ENCODE results near the gene FIGN.

DNA sequence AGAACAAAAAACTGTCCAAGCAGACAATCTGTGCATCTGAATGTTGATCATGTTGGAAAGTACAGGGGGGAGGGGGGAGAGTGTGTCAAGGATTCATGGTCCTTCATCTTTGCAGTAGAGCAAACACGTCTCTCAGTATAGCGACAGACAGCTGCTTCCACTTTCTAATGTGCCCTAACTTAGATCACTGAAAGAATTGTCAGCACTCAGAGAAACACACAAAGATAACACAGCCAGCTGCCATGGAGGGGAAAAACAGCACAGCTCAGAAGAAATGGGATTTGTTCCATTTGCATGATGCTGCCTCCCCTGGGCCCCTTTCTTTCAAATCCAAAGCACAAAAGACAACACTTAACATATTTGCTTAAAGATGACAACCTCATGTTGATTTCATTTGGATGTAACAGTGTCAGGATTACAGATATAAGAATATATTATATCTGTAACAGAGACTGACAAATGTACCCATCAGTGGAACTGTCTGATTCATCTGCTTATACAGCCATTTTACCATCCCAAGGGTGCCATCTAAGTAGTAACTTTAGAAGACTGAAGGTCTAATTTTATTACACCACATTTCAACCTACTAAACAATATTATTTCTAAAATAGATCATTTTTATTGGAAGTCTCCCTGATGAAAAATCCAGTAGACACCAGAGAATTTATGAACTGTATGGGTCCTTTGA is 17.7 kb downstream of the FIGN start:
- TF ChIP-seq, protein P1, sequence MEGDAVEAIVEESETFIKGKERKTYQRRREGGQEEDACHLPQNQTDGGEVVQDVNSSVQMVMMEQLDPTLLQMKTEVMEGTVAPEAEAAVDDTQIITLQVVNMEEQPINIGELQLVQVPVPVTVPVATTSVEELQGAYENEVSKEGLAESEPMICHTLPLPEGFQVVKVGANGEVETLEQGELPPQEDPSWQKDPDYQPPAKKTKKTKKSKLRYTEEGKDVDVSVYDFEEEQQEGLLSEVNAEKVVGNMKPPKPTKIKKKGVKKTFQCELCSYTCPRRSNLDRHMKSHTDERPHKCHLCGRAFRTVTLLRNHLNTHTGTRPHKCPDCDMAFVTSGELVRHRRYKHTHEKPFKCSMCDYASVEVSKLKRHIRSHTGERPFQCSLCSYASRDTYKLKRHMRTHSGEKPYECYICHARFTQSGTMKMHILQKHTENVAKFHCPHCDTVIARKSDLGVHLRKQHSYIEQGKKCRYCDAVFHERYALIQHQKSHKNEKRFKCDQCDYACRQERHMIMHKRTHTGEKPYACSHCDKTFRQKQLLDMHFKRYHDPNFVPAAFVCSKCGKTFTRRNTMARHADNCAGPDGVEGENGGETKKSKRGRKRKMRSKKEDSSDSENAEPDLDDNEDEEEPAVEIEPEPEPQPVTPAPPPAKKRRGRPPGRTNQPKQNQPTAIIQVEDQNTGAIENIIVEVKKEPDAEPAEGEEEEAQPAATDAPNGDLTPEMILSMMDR (IDR thresholded peaks at IDR 0.05; ENCODE audit: low read length) = no peak
- no peak for TF ChIP-seq EZH2 (IDR thresholded peaks at IDR 0.05; ENCODE audit: borderline replicate concordance, low read length)
